ENCODE results near the gene MRPL40. TPM values are rescaled to one million over a fixed set of nuclear protein-coding genes. Genes with fewer than 3 reads are reported as not detected.

Gene MRPL40
- total RNA-seq, 4 donors from 2014 or later: 10.9 to 29.2 (median 13.7) TPM

DNA sequence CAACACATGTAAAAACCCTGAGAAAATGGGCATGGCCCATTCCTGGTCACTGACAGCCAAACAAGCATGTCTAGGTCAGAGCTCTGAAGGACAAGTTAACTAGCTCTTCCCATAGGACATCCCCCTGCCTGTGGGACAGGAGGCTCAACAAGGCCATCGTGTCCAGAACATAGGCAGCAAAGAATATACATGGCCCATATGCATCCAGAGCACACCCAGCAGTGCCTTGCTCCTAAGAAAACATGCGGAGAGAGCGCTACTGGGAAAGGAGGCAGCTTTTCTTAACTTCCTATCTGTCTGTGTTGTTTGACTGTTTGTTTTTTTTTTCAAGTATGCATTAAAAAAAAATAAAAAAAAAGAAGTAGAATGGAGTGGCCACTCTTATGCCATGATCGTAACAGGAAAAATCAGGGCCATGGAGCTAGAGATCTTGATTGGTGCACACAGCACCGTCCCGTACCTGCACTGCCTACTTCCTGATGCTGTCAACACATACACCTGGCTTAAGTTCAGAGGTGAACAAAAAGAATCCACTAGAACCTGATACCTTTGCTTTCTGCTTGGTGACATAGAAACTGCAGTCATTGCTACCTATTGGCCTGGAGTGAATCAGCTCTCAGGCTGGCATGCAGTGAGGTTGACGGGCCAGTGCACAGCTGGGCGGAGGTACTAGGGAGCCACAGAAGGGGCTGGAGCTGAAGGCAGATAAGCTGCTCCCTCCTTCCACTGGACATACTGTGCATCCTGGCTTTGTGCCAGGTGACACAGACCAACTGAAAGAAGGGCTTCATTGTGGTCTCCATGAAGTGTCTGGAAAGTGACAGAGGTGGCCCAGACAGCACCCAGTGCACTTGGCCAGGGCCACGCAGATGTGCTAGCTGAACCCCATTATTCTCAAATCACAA lies 34.8 kb downstream of the MRPL40 start:
- Histone ChIP-seq H3K27ac (no peak overlapping the region), H3K36me3 (peaks cover 0 to 82% (median 34%) of the 10 kb centered on the region in 4 donors), H3K27me3 (no peaks in the 10 kb centered on the region), H3K9me3 (no peaks in the 10 kb centered on the region), H3K4me1 (no peaks in the 10 kb centered on the region), H3K4me3 (no peak overlapping the region)
- 91 to 100% methylated on average over 7 to 9 of the region's 9 CpGs for WGBS, 2 donors (ENCODE audit: low coverage in 1 of 2)
- no peak for DNase-seq
- intact Hi-C loops (cut with DNase I; ENCODE audit: low total_unique reads): no loop called here
- TF ChIP-seq EP300 (IDR thresholded peaks at IDR 0.05; ENCODE audit: low read depth): no peak
- no peak for TF ChIP-seq POLR2AphosphoS5 (IDR thresholded peaks at IDR 0.05)
- in situ Hi-C loops (cut with MboI; ENCODE audit: low pct_ligation_motif_present in 1 of 4, low pct_unique_long_range_greater_than_20kb in 1 of 4, low sequenced_read_pairs in 3 of 4): loop anchor here in 1 of 4 donors (10.0 kb wide), 1 partner anchor 62 kb away; no protein-coding TSS in a partner anchor

DNA sequence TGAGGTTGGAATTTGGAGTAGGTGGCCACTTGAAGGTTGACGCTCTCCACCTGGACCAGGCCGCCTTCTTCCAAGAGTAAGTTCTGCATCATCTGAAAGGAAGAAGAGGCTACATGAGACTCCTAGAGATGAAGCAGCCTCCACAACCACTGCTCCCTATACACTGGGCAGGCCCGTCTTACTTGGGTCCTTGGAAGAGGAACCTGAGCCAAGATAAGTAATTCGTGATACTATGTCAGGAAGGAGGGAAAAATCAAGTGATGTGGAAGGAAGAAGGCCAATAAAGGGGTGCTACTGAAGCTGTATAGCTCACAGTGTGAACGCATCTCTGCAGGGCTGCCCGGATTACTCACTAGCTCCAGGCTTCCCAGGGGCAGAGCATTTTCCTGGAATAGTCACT lies 35.6 kb downstream of the MRPL40 start:
- DNase-seq: no peak
- TF ChIP-seq POLR2A (IDR thresholded peaks at IDR 0.05): no peak
- TF ChIP-seq, protein P1, sequence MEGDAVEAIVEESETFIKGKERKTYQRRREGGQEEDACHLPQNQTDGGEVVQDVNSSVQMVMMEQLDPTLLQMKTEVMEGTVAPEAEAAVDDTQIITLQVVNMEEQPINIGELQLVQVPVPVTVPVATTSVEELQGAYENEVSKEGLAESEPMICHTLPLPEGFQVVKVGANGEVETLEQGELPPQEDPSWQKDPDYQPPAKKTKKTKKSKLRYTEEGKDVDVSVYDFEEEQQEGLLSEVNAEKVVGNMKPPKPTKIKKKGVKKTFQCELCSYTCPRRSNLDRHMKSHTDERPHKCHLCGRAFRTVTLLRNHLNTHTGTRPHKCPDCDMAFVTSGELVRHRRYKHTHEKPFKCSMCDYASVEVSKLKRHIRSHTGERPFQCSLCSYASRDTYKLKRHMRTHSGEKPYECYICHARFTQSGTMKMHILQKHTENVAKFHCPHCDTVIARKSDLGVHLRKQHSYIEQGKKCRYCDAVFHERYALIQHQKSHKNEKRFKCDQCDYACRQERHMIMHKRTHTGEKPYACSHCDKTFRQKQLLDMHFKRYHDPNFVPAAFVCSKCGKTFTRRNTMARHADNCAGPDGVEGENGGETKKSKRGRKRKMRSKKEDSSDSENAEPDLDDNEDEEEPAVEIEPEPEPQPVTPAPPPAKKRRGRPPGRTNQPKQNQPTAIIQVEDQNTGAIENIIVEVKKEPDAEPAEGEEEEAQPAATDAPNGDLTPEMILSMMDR (IDR thresholded peaks at IDR 0.05): no peak
- no peak for TF ChIP-seq POLR2AphosphoS5 (IDR thresholded peaks at IDR 0.05)
- TF ChIP-seq EP300 (IDR thresholded peaks at IDR 0.05; ENCODE audit: low read depth): no peak
- H3K27me3 ChIP-seq: no peaks in the 10 kb centered on the region
- peaks cover 0 to 77% (median 34%) of the 10 kb centered on the region in 4 donors for H3K36me3 ChIP-seq
- no peaks in the 10 kb centered on the region for H3K4me1 ChIP-seq
- no peak overlapping the region for H3K4me3 ChIP-seq
- H3K9me3 ChIP-seq: no peaks in the 10 kb centered on the region
- H3K27ac ChIP-seq: no peak overlapping the region
- 80 to 92% methylated on average over 1 to 6 of the region's 6 CpGs for WGBS, 2 donors (ENCODE audit: low coverage in 1 of 2)
- in situ Hi-C loops (cut with MboI; ENCODE audit: low pct_ligation_motif_present in 1 of 4, low pct_unique_long_range_greater_than_20kb in 1 of 4, low sequenced_read_pairs in 3 of 4): loop anchor here in 1 of 4 donors (10.0 kb wide), 1 partner anchor 63 kb away; no protein-coding TSS in a partner anchor
- intact Hi-C loops (cut with DNase I; ENCODE audit: low total_unique reads): no loop called here

DNA sequence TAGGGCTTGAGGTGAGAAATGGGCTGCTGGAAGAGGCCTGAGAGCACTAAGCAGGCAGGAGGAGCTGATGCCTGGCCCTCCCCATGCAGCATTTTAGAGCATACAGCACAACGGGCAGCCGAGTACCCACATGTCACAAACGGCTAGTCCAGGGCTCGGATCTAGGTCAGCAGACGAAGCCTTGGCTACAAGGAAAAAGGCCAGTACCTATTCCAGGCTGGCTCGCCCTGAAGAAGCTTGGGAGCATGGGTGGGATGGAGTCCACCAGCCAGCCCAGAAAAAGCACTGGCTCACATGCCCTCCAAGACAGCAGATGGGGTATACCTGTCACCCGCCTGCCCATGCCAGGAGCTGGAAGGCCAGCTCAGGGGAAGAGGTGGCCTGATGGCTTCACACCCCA lies 37.1 kb downstream of the MRPL40 start:
- Histone ChIP-seq H3K27ac (no peak overlapping the region), H3K4me3 (no peak overlapping the region), H3K4me1 (no peaks in the 10 kb centered on the region), H3K36me3 (peaks cover 0 to 67% (median 32%) of the 10 kb centered on the region in 4 donors), H3K9me3 (no peaks in the 10 kb centered on the region), H3K27me3 (no peaks in the 10 kb centered on the region)
- no peak for TF ChIP-seq POLR2AphosphoS5 (IDR thresholded peaks at IDR 0.05)
- TF ChIP-seq EP300 (IDR thresholded peaks at IDR 0.05; ENCODE audit: low read depth): no peak
- no peak for TF ChIP-seq POLR2A (IDR thresholded peaks at IDR 0.05)
- TF ChIP-seq, protein P1 (IDR thresholded peaks at IDR 0.05): no peak
- 94% methylated on average over 7 of the region's 7 CpGs; no CpG with 5 or more reads in 1 of the 2 donors for WGBS, 2 donors (ENCODE audit: low coverage in 1 of 2)
- no peak for DNase-seq
- in situ Hi-C loops (cut with MboI; ENCODE audit: low pct_ligation_motif_present in 1 of 4, low pct_unique_long_range_greater_than_20kb in 1 of 4, low sequenced_read_pairs in 3 of 4): loop anchor here in 1 of 4 donors (10.0 kb wide), 1 partner anchor 65 kb away; no protein-coding TSS in a partner anchor
- intact Hi-C loops (cut with DNase I; ENCODE audit: low total_unique reads): no loop called here

DNA sequence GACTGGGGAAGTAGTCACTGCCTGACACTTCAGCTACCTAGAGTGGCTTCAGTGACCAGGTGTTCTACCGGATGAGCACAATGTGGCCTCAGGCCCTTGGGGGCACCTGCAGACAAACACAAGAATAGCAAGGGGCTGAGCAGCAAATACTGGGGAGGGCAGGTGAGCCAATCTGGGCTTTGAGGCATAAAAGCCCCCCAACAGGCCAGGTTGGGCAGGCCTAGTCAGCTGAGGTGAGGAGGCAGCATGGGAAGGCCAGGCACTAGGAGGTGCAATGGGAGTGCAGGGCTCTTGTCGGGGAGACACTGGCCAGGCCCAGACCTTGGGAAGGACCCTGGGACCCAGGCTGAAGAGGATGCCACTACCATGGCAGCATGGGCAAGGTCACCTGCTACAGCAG lies 37.7 kb downstream of the MRPL40 start:
- TF ChIP-seq POLR2AphosphoS5 (IDR thresholded peaks at IDR 0.05): no peak
- no peak for TF ChIP-seq POLR2A (IDR thresholded peaks at IDR 0.05)
- no peak for TF ChIP-seq EP300 (IDR thresholded peaks at IDR 0.05; ENCODE audit: low read depth)
- TF ChIP-seq, protein P1 (IDR thresholded peaks at IDR 0.05): no peak
- DNase-seq: no peak
- Histone ChIP-seq H3K36me3 (peaks cover 0 to 61% (median 29%) of the 10 kb centered on the region in 4 donors), H3K4me1 (no peaks in the 10 kb centered on the region), H3K27me3 (no peaks in the 10 kb centered on the region), H3K9me3 (no peaks in the 10 kb centered on the region), H3K27ac (no peak overlapping the region), H3K4me3 (no peak overlapping the region)
- intact Hi-C loops (cut with DNase I; ENCODE audit: low total_unique reads) (no loop called here), in situ Hi-C loops (cut with MboI; ENCODE audit: low pct_ligation_motif_present in 1 of 4, low pct_unique_long_range_greater_than_20kb in 1 of 4, low sequenced_read_pairs in 3 of 4) (no loop called here)
- WGBS, 2 donors (ENCODE audit: low coverage in 1 of 2): 79 to 100% methylated on average over 1 to 2 of the region's 2 CpGs
